ENCODE measurements around the gene ERH.
"Not testable (repeated sequence)": the region's sequence is repeated elsewhere in the genome, so short reads cannot be mapped to it uniquely, and the experiment has no call there.

The ERH gene

GRCh38 chr14:69398053-69398817, at the start of gene ERH, which contains the start of gene SLC39A9:
Gene ERH, minus strand, starts transcription at chr14:69398299. Its CDS starts 66 bp downstream, at chr14:69398233.
Gene SLC39A9, plus strand, starts transcription at chr14:69398692. Its CDS starts 678 bp downstream, at chr14:69399370.
- peak; percentile 83 for DNase-seq (ENCODE audit: low spot score)

GRCh38 chr14:69443296-69443805, 45.3 kb upstream of the ERH start:
- no peak for DNase-seq (ENCODE audit: low spot score)

DNA sequence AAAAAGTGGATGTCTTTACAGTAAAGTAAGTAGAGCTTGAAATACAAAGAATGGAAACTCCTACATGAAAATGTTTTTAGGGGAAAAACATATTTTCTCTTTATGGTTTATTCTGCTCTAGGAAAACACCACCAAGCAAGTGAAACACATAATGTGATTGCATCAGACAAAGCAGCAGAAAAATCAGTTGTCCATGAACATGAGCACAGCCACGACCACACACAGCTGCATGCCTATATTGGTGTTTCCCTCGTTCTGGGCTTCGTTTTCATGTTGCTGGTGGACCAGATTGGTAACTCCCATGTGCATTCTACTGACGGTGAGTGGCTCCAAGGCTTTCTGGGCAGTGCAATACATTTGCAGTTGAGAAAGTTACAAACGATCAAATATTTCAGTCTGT, 43.8 kb upstream of the ERH start:
- DNase-seq (ENCODE audit: low spot score), result no peak

DNA sequence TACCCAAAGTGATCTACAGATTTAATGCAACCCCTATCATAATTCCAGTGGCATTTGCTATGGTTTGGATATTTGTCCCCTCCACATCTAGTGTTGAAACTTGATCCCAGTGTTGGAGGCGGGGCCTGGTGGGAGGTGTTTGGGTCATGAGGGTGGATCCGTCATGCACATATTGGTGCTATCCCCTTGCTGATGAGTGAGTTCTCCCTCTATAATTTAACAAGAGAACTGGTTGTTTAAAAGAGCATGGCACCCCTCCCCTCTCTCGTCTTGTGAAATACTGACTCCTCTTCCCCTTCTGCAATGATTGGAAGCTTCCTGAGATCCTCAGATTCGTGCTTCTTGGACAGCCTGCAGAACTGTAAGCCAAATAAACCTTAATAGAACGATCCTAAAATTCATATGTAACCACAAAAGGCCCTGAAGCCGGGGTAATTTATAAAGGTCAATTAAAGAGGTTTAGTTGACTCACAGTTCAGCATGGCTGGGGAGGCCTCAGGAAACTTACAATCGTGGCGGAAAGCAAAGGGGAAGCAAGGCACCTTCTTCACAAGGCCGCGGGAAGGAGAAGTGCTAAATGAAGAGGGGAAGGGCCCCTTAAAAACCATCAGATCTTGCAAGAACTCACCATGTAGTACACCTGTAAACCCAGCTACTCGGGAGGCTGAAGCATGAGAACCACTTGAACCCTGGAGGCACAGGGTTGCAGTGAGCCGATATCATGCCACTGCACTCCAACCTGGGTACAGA, 41.6 kb upstream of the ERH start:
- DNase-seq (ENCODE audit: low spot score), result no peak

- DNase-seq (ENCODE audit: low spot score), result no peak
Measured at GRCh38 chr14:69432364-69432763, 34.3 kb upstream of the ERH start.

- no peak for DNase-seq (ENCODE audit: low spot score)
Measured at GRCh38 chr14:69430306-69430939, 32.3 kb upstream of the ERH start.

DNA sequence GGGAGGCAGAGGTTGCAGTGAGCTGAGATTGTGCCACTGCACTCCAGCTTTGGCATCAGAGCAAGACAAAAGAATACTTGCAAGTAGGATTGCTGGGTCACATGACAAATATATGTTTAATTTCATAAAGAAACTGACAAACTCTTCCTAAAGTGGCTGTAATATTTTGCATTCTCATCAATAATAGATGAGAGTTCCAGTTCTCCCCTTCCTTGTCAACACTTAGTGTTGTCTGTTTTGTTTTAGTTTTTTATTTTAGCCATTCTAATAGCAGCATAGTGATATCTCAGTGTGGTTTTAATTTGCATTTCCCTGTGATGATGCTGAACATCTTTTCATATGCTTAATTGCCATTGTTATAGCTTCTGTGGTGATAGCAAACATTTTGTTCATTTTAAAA, 31.5 kb upstream of the ERH start:
- no peak for DNase-seq (ENCODE audit: low spot score)

DNA sequence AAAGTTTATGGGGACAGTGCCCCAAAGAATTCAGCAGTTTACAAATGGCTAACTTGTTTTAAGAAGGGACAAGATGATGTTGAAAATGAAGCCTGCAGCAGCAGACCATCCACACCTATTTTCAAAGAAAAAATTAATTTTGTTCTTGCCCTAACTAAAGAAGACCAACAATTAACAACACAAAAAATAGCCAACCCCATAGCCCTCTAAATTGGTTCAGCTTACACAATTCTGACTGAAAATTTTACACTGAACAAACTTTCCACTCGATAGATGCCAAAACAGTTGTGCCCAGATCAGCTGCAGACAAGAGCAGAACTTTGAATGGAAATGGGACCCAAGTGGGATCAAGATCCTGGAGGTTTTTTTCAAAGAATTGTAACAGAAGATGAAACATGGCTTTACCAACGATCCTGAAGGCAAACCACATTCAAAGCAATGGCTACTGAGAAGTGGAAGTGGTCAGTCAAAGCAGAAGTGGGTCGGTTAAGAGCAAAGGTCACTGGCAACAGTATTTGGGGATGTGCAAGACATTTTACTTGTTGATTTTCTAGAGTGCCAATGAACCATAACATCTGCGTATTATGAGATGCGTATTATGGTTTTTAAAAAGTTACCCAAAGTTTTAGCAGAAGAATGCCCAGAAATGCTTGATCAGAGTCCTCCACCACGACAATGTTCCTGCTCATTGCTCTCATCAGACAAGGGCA, 30.3 kb upstream of the ERH start:
- DNase-seq (ENCODE audit: low spot score), result no peak

DNA sequence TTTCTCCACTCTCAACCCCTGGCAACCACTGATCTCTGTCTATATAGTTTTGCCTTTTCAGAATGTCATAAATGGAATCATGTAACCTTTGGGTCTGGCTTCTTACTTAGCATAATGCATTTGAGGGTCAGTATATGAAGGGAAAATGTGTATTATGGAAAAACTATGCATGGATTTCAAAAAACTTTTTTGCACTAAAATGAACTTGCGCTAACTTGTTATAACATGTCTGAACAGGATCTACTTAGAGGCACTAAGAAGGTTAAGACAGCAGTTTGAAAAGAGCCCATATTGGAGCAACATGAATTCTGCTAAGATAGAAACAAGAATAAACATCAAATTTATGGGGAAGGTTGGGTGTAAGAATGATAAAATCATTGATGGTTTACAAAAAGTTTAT, 29.5 kb upstream of the ERH start:
- DNase-seq (ENCODE audit: low spot score), result no peak

GRCh38 chr14:69424149-69424923, 26.2 kb upstream of the ERH start:
- DNase-seq (ENCODE audit: low spot score), result no peak

GRCh38 chr14:69423279-69423678, 25.2 kb upstream of the ERH start:
- no peak for DNase-seq (ENCODE audit: low spot score)

GRCh38 chr14:69416087-69416486, 18.0 kb upstream of the ERH start:
- not testable (repeated sequence) for DNase-seq (ENCODE audit: low spot score)

DNA sequence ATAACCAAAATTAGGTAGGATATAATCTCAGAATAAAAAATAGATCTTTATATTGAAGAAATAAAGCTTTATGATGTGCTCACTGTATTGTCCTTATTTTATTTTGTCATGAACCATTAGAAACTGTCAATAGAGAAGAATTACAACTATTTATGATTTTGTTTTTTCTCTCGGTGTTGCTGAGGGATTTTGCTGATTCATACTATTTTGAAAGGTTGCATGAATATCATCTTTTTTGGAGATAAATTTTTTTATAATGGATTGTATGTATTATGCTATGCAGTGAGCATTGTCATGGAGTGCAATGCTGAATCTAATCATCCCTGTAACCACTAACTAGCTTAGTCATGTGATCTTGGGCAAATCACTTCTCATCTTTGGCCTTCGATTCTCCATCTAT, 15.4 kb upstream of the ERH start:
- no peak for DNase-seq (ENCODE audit: low spot score)

GRCh38 chr14:69408331-69408960, 10.3 kb upstream of the ERH start:
- no peak for DNase-seq (ENCODE audit: low spot score)

DNA sequence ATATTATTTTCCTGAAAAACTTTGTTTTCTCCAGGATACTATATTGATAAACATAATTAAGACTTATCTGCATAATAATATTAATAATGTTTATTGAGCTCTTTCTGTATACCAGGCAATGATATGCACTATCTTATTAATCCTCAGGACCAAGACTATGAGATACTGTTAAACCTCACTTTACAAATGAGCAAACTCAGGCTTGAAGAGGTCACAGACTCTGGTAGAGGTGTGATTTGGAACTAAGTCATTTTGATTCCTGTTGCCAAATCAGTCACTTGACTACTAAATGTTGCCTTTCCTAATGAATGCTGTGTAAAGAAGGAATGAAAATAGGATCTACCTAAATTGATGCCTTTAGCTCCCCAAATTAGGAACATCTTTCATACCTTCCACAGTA, 7.7 kb upstream of the ERH start:
- DNase-seq (ENCODE audit: low spot score), result no peak

GRCh38 chr14:69404883-69405282, 6.8 kb upstream of the ERH start:
- DNase-seq (ENCODE audit: low spot score), result no peak

- no peak for DNase-seq (ENCODE audit: low spot score)
Measured at GRCh38 chr14:69404478-69404877, 6.4 kb upstream of the ERH start.

GRCh38 chr14:69401841-69402240, 3.7 kb upstream of the ERH start:
- DNase-seq (ENCODE audit: low spot score), result no peak

DNA sequence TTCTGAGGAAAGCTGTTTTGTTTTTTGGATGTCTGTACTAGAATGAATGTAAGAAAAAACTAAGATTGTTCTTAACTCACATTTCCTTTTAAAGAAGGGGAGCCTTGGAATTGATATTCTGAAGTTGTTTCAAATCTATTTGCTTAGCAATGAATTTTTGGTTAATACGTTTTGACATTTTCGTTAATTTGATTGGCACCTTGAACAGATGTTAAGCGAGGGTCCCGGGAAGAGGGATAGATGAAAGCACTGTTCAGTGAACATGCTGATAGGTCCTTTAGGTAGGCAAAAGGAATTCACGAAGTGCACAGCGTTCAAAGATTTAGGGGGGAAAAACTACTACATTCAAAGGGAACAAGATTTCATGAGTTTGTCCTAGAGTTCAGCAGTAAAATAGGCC, 2.1 kb upstream of the ERH start:
- no peak for DNase-seq (ENCODE audit: low spot score)

GRCh38 chr14:69399750-69400149, 1.7 kb upstream of the ERH start:
- DNase-seq (ENCODE audit: low spot score), result no peak

DNA sequence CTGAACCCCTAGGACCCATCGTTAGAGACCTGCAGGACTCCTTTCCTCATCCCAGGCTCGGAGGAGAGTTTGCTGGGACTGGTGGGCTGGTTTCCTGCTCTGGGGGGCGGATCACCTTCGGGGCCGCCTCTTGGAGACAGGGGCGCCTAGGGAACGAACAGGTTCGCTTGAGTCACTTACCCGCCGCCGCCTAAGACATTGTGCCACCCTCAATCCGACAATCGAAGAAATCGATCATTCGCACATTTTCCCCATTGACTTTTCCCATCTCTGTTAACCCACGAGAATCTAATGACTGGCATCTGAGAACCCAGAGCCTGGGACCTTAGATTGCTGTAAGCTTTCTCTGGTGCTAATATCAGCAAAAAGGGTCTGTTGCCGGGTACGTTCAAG, 715 bp upstream of the ERH start:
- DNase-seq (ENCODE audit: low spot score), result no peak
